ENCODE measurements around the gene ARMC2.
"Not testable (repeated sequence)": the region's sequence is repeated elsewhere in the genome, so short reads cannot be mapped to it uniquely, and the experiment has no call there.

The ARMC2 gene

DNA sequence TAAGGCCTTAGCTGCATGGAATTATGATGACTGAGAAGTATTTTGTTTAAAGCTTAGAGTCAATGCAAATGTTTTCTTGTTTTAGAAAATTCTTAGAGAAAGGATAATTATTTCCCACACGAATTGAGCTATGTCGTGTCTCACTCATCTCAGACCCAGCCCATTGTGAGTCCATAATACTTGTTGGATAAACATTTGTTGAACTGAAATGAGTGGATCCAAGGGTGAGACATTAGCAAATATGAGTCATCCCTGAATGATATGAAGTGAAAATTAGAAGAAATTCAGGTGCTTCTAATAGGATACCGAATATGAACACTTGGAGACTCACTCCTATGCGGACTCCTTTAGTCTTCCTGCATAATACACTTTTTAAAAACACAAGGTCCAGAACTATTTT is 41.6 kb upstream of the ARMC2 start:
- TF ChIP-seq, protein P1, sequence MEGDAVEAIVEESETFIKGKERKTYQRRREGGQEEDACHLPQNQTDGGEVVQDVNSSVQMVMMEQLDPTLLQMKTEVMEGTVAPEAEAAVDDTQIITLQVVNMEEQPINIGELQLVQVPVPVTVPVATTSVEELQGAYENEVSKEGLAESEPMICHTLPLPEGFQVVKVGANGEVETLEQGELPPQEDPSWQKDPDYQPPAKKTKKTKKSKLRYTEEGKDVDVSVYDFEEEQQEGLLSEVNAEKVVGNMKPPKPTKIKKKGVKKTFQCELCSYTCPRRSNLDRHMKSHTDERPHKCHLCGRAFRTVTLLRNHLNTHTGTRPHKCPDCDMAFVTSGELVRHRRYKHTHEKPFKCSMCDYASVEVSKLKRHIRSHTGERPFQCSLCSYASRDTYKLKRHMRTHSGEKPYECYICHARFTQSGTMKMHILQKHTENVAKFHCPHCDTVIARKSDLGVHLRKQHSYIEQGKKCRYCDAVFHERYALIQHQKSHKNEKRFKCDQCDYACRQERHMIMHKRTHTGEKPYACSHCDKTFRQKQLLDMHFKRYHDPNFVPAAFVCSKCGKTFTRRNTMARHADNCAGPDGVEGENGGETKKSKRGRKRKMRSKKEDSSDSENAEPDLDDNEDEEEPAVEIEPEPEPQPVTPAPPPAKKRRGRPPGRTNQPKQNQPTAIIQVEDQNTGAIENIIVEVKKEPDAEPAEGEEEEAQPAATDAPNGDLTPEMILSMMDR (IDR thresholded peaks at IDR 0.05; ENCODE audit: low read depth, low read length), result no peak
- TF ChIP-seq POLR2A (IDR thresholded peaks at IDR 0.05; ENCODE audit: extremely low read depth, insufficient read length) (no peak), MYC (IDR thresholded peaks at IDR 0.05; ENCODE audit: low read depth, low read length) (no peak)
- TF ChIP-seq, protein P2, sequence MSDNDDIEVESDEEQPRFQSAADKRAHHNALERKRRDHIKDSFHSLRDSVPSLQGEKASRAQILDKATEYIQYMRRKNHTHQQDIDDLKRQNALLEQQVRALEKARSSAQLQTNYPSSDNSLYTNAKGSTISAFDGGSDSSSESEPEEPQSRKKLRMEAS (IDR thresholded peaks at IDR 0.05; ENCODE audit: low read depth, low read length), result no peak
- no peak overlapping the region for H3K4me3 ChIP-seq (ENCODE audit: low read depth, low read length)
- DNase-seq (ENCODE audit: low read depth), result no peak

DNA sequence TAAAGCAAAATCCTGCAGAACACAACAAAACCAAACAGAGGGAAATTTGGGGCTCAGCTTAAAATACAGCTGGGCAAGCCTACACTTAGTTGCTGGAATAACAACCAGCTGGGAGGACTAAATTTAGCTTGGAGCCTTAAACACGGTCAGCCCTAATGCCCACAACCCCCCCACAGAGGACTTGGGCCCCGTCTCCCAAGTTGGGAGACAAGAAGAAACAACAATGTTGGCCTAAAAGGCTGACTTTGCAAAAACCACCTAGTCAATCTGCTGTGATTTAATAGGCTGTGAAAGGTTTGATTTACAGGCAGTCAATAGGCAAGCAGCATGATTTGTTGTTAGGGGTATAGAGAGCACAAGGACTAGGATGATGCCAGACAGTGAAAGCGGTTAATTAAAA is 40.3 kb upstream of the ARMC2 start:
- TF ChIP-seq, protein P1 (IDR thresholded peaks at IDR 0.05; ENCODE audit: low read depth, low read length), result no peak
- TF ChIP-seq MYC (IDR thresholded peaks at IDR 0.05; ENCODE audit: low read depth, low read length) (no peak), POLR2A (IDR thresholded peaks at IDR 0.05; ENCODE audit: extremely low read depth, insufficient read length) (no peak)
- TF ChIP-seq, protein P2 (IDR thresholded peaks at IDR 0.05; ENCODE audit: low read depth, low read length), result no peak
- no peak for DNase-seq (ENCODE audit: low read depth)
- H3K4me3 ChIP-seq (ENCODE audit: low read depth, low read length), result no peak overlapping the region

DNA sequence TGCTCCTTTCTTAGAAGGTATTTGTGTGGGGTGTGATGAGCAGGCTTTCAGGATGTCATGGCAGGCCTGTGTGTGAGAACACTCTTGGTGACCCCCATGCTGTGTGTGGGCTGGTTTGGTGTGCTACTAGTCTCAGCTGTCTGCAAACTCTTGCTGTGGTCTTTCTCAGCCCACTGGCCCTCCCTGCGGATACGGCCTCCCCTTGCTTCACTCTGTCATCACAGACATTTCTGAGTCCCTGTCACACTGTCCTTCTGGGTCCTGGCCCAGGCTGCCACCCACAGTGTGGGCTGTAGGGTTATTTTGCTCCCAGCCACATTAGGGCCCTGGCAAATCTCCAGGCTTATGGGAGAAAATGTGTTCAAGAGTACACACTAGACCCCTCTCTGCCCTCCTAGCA is 39.0 kb upstream of the ARMC2 start:
- TF ChIP-seq MYC (IDR thresholded peaks at IDR 0.05; ENCODE audit: low read depth, low read length) (no peak), POLR2A (IDR thresholded peaks at IDR 0.05; ENCODE audit: extremely low read depth, insufficient read length) (no peak)
- TF ChIP-seq, protein P2 (IDR thresholded peaks at IDR 0.05; ENCODE audit: low read depth, low read length), result no peak
- TF ChIP-seq, protein P1 (IDR thresholded peaks at IDR 0.05; ENCODE audit: low read depth, low read length), result no peak
- H3K4me3 ChIP-seq (ENCODE audit: low read depth, low read length), result no peak overlapping the region
- no peak for DNase-seq (ENCODE audit: low read depth)

DNA sequence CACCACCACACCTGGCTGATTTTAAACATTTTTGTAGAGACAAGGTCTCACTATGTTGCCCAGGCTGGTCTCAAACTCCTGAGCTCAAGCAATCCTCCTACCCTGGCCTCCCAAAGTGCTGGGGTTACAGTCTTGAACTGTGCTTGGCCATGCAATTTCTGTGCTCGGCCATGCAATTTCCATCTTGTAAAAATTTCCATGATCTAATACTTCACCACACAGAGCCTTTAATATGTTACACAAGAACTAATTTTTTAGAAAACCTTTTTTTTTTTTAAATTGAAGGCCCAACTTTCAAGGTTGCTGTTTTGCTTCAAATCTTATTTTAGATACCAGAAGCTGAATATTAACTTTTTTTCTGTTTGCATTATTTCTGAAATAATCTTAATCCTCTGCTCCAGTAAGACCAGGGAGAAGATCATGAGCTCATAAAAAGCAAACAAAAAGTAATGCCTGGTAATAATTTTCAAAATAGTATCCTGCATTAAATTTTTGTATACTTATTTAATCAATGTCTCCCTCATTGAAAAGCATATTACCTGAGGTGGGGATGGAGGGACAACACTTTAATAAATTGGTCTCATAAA is 38.1 kb upstream of the ARMC2 start:
- TF ChIP-seq MYC (IDR thresholded peaks at IDR 0.05; ENCODE audit: low read depth, low read length), result no peak
- TF ChIP-seq, protein P1 (IDR thresholded peaks at IDR 0.05; ENCODE audit: low read depth, low read length), result no peak
- no peak for TF ChIP-seq POLR2A (IDR thresholded peaks at IDR 0.05; ENCODE audit: extremely low read depth, insufficient read length)
- TF ChIP-seq, protein P2 (IDR thresholded peaks at IDR 0.05; ENCODE audit: low read depth, low read length), result no peak

DNA sequence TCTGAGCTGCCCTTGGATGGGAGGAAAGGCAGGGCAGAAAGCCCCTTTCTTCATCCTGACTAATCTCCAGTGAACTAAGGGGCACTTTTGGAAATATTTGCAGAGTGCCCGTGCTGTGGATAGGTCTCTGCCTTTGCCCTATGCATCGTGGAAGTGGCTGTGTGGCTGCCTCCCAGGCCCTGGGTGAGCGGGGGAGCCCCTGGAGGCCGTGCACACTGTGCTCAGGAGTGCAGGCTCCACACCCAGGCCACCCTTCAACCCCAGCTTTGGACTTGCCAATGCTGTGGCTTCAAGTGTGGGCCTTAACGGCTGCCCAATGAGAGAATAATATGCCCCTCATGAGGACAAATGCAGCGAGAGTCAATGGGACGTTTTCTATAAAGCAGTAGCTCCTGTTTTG is 36.7 kb upstream of the ARMC2 start:
- TF ChIP-seq, protein P1 (IDR thresholded peaks at IDR 0.05; ENCODE audit: low read depth, low read length), result no peak
- TF ChIP-seq POLR2A (IDR thresholded peaks at IDR 0.05; ENCODE audit: extremely low read depth, insufficient read length), result no peak
- TF ChIP-seq MYC (IDR thresholded peaks at IDR 0.05; ENCODE audit: low read depth, low read length), result no peak
- TF ChIP-seq, protein P2 (IDR thresholded peaks at IDR 0.05; ENCODE audit: low read depth, low read length), result no peak
- no peak overlapping the region for H3K4me3 ChIP-seq (ENCODE audit: low read depth, low read length)
- no peak for DNase-seq (ENCODE audit: low read depth)

More for the DNA sequence above, 38.1 kb upstream of the ARMC2 start:
- H3K4me3 ChIP-seq (ENCODE audit: low read depth, low read length), result no peak overlapping the region
- no peak for DNase-seq (ENCODE audit: low read depth)

DNA sequence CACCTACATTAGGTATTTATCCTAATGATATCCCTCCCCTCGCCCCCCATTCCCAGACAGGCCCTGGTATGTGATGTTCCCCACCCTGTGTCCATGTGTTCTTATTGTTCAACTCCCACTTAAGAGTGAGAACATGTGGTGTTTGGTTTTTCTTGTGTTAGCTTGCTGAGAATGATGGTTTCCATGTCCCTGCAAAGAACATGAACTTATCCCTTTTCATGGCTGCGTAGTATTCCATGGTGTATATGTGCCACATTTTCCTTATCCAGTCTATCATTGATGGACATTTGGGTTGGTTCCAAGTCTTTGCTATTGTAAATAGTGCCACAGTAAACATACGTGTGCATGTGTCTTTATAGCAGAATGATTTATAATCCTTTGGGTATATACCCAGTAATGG is 35.0 kb upstream of the ARMC2 start:
- DNase-seq (ENCODE audit: low read depth); H3K4me3 ChIP-seq (ENCODE audit: low read depth, low read length): not testable (repeated sequence)

DNA sequence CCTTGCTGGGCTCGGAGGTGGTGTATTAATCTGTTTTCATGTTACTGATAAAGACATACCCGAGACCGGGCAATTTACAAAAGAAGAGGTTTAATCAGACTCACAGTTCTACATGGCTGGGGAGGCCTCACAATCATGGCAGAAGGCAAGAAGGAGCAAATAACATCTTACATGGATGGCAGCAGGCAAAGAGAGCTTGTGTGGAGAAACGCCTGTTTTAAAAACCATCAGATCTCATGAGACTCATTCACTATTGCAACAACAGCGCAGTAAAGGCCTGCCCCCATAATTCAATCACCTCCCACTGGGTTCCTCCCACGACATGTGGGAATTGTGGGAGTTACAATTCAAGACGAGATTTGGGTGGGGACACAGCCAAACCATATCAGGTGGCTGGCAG is 30.9 kb upstream of the ARMC2 start:
- H3K4me3 ChIP-seq (ENCODE audit: low read depth, low read length); DNase-seq (ENCODE audit: low read depth): not testable (repeated sequence)
